ENCODE results near the gene P3H2. TPM values are rescaled to one million over a fixed set of nuclear protein-coding genes. Genes with fewer than 3 reads are reported as not detected.

The P3H2 gene
- total RNA-seq, 1 donor from 2014 or later, result 3.3 TPM

GRCh38 chr3:190127195-190127594 is 6.5 kb upstream of the P3H2 start:
- no peak for DNase-seq (ENCODE audit: low spot score)

- DNase-seq (ENCODE audit: low spot score), result no peak
Observed at GRCh38 chr3:190125436-190126068, 4.9 kb upstream of the P3H2 start.

DNA sequence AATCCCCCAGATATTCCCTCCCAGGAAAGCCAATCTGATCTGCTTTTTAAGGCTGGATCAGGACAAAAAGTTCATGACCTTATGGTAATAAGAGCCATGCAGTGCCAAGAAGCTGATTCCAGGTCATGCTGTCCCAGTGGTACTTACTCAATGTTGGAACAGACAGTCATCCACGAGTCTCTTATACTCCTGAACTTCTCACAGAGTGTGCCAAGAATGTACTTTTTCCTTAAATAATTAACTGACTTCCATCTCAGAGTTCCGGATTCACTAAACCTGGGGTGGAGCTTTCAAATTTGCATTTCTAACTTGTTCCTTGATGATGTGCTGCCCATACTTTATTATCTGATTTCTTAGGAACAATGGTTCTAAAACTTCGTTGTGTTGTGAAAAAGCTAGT is 3.4 kb upstream of the P3H2 start:
- DNase-seq (ENCODE audit: low spot score), result no peak

GRCh38 chr3:190122198-190122771 is 1.6 kb upstream of the P3H2 start:
- no peak for DNase-seq (ENCODE audit: low spot score)

DNA sequence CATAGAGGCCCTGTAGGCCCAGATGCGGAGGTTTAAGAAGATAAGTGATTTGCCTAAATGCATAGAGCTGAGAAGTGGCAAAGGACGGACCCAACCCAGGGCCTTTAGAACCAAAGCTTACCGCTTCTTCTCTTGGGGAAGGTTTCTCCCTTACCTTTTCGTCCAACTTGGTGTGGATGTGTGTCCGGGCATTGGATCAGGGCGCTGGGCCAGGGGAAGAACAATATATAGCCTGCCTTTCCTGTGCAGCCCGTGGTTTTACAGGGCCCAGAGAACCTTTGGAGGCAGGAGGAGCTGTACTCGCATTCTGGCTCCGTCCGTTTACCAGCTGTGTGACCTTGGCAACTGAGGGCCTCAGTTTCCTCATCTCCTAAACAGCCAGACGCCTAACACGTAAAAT is 686 bp upstream of the P3H2 start:
- DNase-seq (ENCODE audit: low spot score), result no peak

DNA sequence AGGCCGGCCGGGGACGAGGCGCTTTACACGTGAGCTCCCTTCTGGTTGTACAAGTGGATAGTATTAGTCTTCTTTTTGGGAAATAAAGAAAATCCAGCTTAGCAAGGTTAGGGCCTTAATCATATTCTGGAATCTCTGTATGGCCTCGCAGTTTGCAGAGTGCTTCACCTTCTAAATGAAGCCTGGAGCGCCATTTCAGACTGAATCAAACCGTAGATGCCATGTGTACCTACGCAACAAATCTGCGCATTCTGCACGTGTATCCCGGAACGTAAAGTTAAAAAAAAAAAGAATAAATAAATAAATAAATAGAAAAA is 322 bp upstream of the P3H2 start:
- DNase-seq (ENCODE audit: low spot score), result no peak

- DNase-seq (ENCODE audit: low spot score), result no peak
Observed at GRCh38 chr3:190119461-190120268, 1.0 kb downstream of the P3H2 start.

- DNase-seq (ENCODE audit: low spot score), result no peak
Observed at GRCh38 chr3:190118438-190118837, 2.3 kb downstream of the P3H2 start.

DNA sequence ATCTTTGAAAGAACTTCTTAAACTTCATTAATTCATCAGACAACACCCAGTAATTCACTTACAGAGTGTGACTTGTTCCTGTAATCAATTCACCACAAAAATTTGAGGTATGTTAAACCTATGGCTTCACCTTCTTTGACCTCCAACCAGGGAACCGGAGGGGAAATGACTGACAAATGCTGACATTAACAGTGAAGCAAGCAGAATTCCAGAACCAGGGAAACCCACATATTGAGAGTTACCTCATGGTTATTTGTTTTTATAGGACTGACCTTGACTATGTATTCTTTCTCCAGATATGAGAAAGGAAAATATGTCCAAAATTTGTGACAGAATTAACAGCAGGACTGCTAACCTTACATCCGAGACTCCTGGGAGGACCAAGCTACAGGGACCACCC is 2.7 kb downstream of the P3H2 start:
- no peak for DNase-seq (ENCODE audit: low spot score)

GRCh38 chr3:190116551-190117067 is 4.1 kb downstream of the P3H2 start:
- DNase-seq (ENCODE audit: low spot score), result no peak

- DNase-seq (ENCODE audit: low spot score), result no peak
Observed at GRCh38 chr3:190110826-190111225, 9.9 kb downstream of the P3H2 start.

- DNase-seq (ENCODE audit: low spot score), result no peak
Observed at GRCh38 chr3:190109441-190109840, 11.3 kb downstream of the P3H2 start.

DNA sequence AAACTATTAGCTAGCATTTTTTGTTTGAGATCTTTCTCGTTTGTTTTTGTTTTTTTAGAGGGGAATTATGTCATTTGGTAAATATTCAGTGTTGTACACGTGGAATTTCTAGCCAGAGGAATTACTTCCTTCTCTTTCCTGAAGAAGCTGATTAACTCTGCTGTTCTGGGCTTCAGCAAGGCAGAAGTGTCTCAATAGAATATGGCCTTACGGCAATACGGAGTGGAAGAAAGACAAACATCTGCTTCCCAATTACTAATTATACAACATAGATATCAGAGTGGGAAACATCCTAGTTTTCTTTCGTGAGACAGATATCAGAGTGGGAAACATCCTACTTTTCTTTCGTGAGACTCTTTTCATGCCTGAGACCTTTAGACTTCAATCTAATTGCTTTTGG is 11.9 kb downstream of the P3H2 start:
- no peak for DNase-seq (ENCODE audit: low spot score)

DNA sequence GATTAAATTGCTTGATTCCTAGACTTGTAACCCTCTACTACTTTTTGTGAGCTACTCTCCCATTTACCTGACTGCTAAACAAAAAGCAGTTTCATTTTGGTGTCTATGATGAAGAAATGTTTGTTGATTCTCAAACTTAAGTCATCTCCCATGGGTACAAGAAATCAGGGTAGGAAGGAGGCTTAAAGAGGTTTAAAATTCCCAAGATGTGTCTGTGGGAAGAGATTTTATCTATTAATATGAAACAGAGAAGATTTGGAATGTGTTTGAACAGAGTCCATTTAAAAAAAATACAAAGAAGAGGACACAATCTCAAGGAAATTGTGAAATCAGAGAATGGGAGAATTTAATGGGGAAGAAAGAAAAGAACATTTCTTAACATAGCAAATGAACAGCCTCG is 14.8 kb downstream of the P3H2 start:
- no peak for DNase-seq (ENCODE audit: low spot score)

DNA sequence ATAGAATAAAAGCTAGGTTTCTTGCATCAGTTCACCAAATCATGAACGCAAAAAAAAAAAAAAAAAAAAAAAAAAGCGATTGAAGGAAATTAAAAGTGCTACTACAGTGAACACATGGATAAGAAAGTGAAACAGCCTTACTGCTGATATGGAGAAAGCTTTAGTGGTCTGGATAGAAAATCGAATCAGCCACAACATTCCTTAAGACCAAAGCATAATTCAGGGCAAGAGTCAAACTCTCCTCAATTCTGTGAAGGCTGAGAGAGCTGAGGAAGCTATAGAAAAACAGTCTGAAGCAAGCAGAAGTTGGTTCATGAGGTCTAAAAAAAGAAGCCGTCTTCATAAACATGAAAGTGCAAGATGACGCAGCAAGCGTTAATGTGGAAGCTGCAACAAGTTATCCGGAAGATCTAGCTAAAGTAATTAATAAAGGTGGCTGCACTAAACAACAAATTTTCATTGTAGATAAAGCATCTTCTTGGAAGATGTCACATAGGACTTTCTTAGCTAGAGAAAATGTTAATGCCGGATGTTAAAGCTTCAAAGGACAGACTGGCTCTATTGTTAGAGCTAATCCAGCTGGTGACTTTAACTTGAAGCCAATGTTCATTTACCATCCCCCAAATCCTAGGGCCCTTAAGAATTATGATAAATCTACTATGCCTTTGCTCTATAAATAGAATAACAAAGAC is 19.2 kb downstream of the P3H2 start:
- no peak for DNase-seq (ENCODE audit: low spot score)

GRCh38 chr3:190099099-190099498 is 21.6 kb downstream of the P3H2 start:
- DNase-seq (ENCODE audit: low spot score), result no peak

DNA sequence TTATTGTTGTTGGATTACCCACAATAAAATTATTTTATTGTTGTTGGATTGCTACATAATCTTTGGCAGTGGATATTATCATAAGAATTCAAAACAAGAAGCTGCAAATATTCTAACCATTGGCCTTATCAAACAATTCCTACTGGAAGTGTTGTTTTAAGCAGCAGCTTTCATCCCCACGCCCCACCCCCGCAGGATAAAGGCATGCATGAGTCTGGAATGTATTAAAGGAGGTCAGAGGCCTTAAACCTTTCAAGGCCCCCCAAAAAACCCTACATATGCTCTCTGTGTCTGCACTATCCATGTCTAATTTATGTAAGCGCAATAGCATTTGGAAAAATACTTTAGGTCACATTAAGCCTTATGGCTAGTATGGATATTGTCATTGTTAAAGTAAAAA is 23.1 kb downstream of the P3H2 start:
- DNase-seq (ENCODE audit: low spot score), result no peak

GRCh38 chr3:190097025-190097424 is 23.7 kb downstream of the P3H2 start:
- no peak for DNase-seq (ENCODE audit: low spot score)

- DNase-seq (ENCODE audit: low spot score), result no peak
Observed at GRCh38 chr3:190096345-190096744, 24.4 kb downstream of the P3H2 start.

DNA sequence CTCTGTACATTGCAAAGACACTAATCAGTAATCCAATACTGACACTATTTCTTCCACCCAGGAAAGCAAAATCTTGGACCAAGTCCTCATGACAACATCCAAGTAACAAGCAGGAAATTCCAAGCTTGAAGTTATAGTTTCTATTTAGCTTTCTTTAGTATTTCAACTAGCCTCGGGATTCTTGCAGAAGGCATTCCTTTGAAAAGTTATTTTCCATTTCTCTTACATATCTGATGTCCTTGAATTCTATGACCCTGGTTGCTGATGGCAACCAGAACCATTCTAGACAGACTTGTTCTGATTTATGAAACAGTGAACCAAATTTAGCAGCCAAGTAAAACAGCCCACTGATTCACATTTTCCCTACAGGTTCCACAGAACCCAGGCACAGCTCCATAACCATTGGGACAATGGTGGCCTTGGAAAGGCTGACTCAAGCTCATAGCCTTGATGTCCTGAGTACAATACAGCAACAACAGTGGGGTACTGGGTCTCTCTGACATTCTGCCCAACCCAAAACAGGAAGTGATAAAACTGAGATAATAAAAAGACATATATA is 26.5 kb downstream of the P3H2 start:
- no peak for DNase-seq (ENCODE audit: low spot score)

- no peak for DNase-seq (ENCODE audit: low spot score)
Observed at GRCh38 chr3:190092250-190092649, 28.4 kb downstream of the P3H2 start.

GRCh38 chr3:190089711-190090110 is 31.0 kb downstream of the P3H2 start:
- DNase-seq (ENCODE audit: low spot score), result no peak
